Astrocyte of the spinal cord (primary cell): ENCODE results near the gene RNF111.

ENCODE experiments used
- DNase-seq: peaks from one replicate; pipeline ENCODE4 v3.0.0; 2011; ENCODE audit warnings: low read depth, low spot score
- H3K4me3 ChIP-seq: 2 replicates; pipeline ENCODE4 v1.5.1; 2011; ENCODE audit warnings: low read depth, mild to moderate bottlenecking, low read length, moderate library complexity
- in situ Hi-C: cut with HindIII; loops from 2 replicates; pipeline ENCODE4 v1.10.0; 2017; ENCODE audit warnings: low sequenced_read_pairs
- TF ChIP-seq, protein P1 (sequence below): IDR thresholded peaks from 2 replicates; pipeline ENCODE4 v1.5.1; 2012; ENCODE audit warnings: low read depth, mild to moderate bottlenecking, low read length, inconsistent platforms

The RNF111 gene

DNA sequence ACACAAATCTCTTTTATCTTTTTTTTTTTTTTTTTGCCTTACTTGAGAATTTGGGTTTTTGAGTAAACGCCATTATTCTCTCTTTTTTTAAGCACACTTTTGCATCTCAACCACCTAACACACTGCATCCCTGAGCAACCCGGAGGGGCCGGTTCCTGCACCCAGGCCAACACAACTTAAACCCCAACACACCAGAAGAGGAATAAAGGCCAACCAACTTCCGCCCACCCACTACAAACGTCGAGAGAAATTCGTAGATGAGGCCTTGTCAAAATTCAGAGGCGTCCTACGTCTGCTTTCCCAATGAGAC, 117.1 kb downstream of the RNF111 start:
- DNase-seq: no peak
- in situ Hi-C loops: no loop called here
- H3K4me3 ChIP-seq: peak overlapping the region; percentile 85
- TF ChIP-seq, protein P1, sequence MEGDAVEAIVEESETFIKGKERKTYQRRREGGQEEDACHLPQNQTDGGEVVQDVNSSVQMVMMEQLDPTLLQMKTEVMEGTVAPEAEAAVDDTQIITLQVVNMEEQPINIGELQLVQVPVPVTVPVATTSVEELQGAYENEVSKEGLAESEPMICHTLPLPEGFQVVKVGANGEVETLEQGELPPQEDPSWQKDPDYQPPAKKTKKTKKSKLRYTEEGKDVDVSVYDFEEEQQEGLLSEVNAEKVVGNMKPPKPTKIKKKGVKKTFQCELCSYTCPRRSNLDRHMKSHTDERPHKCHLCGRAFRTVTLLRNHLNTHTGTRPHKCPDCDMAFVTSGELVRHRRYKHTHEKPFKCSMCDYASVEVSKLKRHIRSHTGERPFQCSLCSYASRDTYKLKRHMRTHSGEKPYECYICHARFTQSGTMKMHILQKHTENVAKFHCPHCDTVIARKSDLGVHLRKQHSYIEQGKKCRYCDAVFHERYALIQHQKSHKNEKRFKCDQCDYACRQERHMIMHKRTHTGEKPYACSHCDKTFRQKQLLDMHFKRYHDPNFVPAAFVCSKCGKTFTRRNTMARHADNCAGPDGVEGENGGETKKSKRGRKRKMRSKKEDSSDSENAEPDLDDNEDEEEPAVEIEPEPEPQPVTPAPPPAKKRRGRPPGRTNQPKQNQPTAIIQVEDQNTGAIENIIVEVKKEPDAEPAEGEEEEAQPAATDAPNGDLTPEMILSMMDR: no peak

DNA sequence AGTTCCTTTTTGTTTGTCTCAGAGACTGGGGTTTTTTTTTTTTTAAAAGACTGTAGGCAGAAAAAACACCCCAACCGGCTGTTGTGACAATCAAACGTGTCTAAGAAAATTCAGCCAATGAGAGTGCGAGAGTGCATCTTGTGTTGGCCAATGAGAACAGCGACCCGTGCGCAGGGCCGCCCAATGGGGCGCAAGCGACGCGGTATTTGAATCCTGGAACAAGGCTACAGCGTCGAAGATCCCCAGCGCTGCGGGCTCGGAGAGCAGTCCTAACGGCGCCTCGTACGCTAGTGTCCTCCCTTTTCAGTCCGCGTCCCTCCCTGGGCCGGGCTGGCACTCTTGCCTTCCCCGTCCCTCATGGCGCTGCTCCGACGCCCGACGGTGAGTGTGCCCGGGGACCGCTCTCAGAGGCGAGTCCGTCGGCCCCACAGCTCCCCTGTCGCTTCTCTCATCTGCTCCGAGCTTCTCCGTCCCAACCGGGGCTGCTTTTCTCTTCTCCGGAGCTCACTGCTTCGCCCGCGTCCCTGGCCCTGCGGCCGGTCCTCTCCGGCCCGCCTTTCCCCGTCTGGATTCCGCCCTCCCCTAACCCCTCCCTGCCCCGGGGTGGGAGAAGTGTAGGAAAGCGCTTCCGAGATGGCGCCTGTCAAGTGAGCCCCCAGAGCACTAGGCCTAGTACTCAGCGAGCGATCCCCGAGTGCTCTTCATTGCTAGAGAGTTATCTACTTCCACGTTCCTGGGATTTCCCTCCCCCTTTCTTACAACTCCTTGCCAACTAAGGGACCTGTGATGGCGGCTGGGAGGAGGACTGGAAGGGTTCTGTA, 117.7 kb downstream of the RNF111 start, which contains the start of gene CCNB2:
Gene CCNB2, plus strand, starts transcription at position 235 of the 821 bp plus-strand sequence. Its CDS starts 123 bp downstream, at position 358.
- TF ChIP-seq, protein P1: no peak

DNA sequence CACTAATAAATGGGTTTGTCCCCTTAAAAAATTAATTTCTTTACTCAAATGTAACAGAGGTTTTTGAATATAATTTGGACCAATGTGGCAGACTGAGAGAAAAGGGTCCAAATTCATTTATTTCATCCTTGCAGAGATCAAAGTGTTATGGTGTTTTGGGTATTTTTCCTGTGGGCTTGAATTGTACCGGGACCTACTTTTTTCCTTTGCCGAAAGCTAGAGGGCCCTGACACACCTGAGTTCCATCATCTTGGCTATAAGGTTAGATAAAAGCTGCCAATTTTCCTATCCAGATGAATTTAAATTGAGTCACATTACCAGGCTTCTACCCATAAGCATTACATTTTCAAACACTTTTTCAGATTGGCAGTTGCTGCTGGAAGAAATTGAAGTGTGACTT, 118.4 kb downstream of the RNF111 start:
- H3K4me3 ChIP-seq: peak overlapping the region; percentile 85
- no peak for DNase-seq
- TF ChIP-seq, protein P1: peak; percentile 24
- in situ Hi-C loops: no loop called here

More for the DNA sequence above, 117.7 kb downstream of the RNF111 start, which contains the start of gene CCNB2:
- peak; percentile 94 for DNase-seq
- in situ Hi-C loops: no loop called here
- H3K4me3 ChIP-seq: peak within 1 kb of the TSS; percentile 85

DNA sequence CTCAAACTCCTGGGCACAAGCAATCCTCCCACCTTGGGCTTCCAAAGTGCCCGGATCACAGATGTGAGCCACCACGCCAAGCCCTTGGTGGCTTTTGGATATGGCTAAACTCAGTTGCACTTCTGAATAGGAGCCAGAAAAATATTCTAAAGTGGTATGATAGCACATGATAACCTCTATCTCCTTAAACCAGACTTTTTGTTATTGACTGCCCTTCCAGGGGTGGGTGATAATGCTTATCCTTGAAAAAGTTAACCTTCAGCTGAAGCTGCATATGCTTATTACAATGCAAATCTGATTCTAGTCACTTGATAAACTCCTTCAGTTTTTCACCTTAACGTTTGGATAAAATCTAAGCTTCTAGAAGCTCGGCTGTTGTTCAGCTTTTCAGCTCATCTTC, 123.8 kb downstream of the RNF111 start:
- in situ Hi-C loops: no loop called here
- no peak for DNase-seq
- TF ChIP-seq, protein P1: no peak
- H3K4me3 ChIP-seq: no peak overlapping the region

DNA sequence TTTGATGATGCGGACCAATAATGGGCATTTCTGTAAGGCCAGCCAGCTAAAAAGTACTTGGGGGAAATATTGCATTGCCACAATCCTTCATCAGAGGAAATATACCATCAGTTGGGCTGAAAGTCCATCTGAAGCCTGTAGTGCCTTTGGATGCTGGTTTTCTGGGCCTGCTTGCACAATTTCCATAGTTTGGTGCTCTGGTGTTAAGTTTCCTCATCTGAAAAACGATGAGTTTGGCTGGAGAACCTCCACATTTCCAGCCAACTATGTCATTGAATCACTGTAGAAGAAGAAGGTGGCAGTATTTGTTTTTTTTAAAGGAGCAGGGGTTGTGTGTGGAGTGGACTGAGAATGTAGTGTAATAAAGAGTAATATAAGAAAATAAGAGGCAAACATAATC, 127.6 kb downstream of the RNF111 start:
- TF ChIP-seq, protein P1: no peak
- no peak for DNase-seq
- H3K4me3 ChIP-seq: no peak overlapping the region
- in situ Hi-C loops: no loop called here

DNA sequence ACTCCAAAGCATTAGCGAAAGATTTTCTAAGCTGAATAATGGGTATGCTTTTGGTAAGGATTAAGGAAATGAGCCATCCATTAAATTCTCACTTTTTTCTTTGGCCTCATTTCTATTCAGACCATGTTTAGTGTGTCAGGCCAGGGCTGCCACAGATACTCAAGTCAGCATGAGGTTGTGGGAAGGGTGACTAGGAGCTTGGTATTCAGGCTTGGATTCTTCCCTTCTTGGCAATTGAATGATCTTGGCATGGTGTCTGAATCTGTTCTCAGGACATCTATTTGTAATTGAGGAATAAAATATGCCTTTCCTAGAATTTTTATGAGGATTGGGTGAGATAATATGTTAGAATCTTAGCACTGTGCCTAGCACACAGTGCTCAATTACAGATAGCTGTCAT, 128.7 kb downstream of the RNF111 start:
- no peak overlapping the region for H3K4me3 ChIP-seq
- DNase-seq: peak; percentile 49
- in situ Hi-C loops: no loop called here

More for the DNA sequence above, 128.7 kb downstream of the RNF111 start:
- TF ChIP-seq, protein P1: no peak
